Spleen (tissue), 7 donors: Measurements from ENCODE around the gene DTNBP1.

ENCODE experiments used
- POLR2A ChIP-seq, 3 donors: fragments of 450-650 bp; IDR thresholded peaks; one replicate each; pipeline ENCODE4 v1.5.1; 2017; ENCODE audit warnings: antibody characterized with exemption in 3 of 3, mild to moderate bottlenecking in 1 of 3
- POLR2AphosphoS5 ChIP-seq, 3 donors: sonication (generic); formaldehyde crosslinking; IDR thresholded peaks; one replicate each; pipeline ENCODE4 v1.5.1; 2017; ENCODE audit warnings: antibody characterized with exemption in 3 of 3
- TF ChIP-seq, protein P1 (sequence below), 11 experiments: fragments of 200-600 bp in 7 of 11; fragments of 450-650 bp in 4 of 11; sonication (generic) in 4 of 11; IDR thresholded peaks in 8 of 11; conservative IDR thresholded peaks in 3 of 11; 1 replicate in 7 of 11; 2 replicates in 4 of 11; pipeline versions ENCODE4 v1.4.0 to v1.8.0; 2016 to 2021; ENCODE audit warnings: antibody characterized with exemption in 11 of 11, inconsistent platforms in 4 of 11, mild to moderate bottlenecking in 1 of 11
- donor health status: DM: no; HTN: no; CAD: no; lungs with moderate emphysema.
- donor health status: DM: no; HTN: no; CAD: no.
- donor health status: DM: no; HTN: no; CAD: no.

DNA sequence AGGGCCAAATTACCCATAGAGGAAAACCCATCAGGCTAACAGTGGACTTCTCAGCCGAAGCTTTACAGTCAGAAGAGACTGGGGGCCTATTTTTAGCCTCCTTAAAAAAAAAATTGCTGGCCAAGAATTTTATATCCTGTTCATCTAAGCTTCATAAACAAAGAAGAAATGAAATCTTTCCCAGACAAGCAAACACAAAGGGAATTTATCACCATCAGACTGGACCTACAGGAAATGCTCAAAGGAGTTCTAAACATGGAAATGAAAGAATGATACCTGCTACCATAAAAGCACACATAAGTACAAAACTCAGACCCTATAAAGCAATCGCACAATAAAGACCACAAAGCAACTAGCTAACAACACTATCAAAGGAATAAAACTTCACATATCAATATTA lies 19.3 kb downstream of the DTNBP1 start:
- TF ChIP-seq, protein P1, sequence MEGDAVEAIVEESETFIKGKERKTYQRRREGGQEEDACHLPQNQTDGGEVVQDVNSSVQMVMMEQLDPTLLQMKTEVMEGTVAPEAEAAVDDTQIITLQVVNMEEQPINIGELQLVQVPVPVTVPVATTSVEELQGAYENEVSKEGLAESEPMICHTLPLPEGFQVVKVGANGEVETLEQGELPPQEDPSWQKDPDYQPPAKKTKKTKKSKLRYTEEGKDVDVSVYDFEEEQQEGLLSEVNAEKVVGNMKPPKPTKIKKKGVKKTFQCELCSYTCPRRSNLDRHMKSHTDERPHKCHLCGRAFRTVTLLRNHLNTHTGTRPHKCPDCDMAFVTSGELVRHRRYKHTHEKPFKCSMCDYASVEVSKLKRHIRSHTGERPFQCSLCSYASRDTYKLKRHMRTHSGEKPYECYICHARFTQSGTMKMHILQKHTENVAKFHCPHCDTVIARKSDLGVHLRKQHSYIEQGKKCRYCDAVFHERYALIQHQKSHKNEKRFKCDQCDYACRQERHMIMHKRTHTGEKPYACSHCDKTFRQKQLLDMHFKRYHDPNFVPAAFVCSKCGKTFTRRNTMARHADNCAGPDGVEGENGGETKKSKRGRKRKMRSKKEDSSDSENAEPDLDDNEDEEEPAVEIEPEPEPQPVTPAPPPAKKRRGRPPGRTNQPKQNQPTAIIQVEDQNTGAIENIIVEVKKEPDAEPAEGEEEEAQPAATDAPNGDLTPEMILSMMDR (IDR thresholded peaks at IDR 0.05 in 8 of 11, conservative IDR thresholded peaks at IDR 0.05 in 3 of 11): no peak
- TF ChIP-seq POLR2AphosphoS5 (IDR thresholded peaks at IDR 0.05) (no peak), POLR2A (IDR thresholded peaks at IDR 0.05) (no peak)
